ENCODE results near the gene C13orf46.
"Not testable (repeated sequence)": the region's sequence is repeated elsewhere in the genome, so short reads cannot be mapped to it uniquely, and the experiment has no call there.

Gene C13orf46

DNA sequence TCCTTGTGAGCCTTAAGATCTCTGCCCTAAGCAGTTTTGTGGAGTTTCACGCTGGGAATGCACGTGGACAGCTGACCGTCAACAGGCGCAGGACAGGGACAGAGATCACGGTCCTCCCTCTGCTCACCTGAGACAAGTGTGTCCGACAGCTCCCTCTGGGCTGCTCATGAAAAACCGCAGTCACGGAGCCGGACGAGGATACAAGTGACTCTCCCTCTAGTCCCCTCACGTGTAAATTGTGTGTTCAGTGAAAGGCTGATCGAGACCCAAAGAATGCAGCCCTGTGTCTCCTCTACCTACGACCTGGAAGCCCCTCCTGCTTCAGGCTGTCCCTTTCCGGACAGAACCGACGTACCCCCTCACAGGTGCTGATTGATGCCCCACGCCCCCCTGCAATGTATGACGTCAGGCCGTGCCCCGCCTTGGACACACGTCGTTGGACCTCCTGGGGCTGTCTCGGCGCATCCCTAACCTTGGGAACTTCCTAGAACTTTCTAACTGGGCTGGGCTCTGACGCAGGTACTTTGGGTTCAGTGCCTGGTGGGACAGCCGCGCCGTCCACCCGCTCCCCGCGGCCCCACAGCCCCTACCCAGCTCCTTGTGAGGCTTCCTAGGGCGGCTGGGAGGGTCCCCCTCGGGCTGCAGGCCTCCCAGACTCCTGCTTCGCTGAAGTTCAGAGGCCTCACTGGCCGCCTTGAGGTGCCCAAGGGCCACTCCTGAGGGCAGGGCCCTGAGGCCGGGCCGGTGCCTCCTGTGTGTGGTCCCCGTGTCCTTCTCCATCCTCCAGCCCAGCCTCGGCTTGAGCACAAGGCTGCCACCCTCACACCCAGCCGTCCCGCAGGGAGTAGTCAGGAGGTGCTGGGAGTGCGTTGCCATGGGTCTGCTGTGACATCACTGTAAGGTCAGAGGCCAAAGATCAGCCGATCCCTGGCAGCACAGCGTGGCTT lies at the start of gene C13orf46:
C13orf46 (minus strand) TSS at position 859 of the 947 bp plus-strand sequence; CDS start at position 780, 79 bp downstream.
- no peak for DNase-seq

DNA sequence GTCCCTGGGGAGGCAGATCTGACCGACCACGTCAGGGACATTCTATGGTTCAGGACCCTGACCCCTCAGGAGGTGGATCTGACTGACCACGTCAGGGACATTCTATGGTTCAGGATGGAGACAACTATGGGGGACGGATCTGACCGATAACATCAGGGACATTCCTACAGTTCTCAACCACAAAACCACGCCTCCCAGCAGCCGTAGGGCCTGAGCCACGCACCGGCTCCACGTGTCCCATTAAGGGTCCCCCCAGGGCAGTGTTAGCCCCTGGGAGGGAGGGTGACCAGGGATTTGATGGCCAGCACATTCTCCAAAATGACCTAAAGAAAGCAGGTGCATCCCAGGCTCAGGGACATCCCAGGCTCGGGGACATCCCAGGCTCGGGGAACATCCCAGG lies 49.0 kb upstream of the C13orf46 start:
- DNase-seq = no peak

DNA sequence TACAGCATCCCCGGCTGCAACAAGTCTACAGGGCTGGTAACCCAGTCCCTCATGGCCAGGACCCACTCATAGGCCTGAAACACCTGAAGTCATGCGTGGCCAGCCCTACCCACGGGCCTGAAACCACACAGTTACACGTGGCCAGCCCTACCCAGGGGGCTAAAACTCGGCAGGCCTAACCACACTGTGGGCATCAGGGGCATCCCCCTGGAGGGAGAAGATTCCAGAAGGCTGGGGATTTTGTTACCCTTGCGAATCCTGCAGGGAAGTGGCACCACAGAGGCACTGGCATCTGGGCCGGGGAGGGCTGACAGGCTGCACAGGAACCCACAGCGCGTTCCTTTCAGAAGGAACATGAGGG lies 48.4 kb upstream of the C13orf46 start:
- no peak for DNase-seq

DNA sequence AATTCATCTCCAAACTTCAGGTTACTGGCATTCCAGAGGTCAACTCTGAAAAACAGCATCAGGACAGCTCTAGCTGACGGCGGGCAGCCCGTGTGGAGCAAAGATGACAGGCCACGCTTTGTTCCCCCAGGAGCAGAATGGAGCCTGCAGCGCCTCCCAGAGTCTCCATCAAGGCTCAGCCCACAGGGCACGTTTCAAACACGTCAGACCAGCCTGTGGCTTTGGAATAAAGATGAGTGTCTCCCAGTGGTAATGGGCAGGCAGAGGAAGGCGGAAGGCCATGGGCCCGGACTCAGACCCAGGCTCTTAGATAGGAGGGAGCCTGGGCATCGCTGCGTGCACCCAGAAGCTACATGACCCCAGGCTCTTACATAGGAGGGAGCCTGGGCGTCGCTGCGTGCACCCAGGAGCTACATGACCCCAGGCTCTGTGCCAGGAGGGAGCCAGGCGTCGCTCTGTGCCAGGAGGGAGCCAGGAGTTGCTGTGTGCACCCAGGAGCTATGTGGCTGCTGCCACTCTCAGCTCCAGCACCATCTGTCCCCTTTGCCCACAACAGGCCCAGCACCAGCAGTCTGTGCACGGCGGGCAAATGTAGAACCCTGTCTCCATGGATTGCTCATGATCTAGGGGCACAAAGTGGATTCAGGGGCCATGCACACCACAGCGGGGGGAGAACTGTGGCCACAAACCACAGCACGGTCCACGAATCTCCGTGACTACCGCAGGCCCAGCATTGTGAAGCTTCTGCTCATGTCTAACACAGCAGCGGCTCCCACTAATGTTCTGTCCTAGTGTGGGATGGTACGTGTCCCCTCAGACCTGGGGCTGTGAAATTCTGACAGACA lies 47.8 kb upstream of the C13orf46 start:
- no peak for DNase-seq

DNA sequence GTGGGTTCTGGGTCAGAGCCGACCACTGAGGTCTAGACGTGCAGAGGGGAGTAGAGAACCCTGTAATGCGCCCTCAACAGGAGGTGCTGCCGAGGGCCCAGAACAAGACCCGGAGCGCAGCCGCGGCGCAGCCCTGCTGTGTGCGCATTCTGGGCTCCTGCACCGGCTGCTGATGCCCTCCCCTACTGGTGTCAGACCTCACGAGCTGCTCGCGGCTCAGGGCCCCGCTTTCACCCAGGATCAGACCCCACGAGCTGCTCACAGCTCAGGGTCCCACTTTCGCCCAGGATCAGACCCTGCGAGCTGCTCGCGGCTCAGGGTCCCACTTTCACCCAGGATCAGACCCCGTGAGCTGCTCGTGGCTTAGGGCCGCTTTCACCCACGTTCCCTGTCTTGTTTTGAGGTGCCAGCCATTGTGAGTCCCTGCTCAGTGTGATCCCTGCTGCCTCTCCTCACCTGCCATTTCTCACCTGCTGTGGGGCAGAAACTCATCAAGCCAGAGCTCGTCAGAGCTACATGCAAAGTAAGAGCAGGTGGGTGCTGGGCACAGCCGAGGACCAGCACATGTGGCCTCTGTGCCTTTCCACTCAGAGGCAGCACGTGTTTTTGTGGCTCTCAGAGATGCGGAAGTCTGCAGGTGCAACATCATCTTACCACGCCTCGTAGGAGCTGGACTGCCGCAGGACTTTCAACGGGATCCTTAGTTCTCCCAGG lies 47.0 kb upstream of the C13orf46 start:
- no peak for DNase-seq

DNA sequence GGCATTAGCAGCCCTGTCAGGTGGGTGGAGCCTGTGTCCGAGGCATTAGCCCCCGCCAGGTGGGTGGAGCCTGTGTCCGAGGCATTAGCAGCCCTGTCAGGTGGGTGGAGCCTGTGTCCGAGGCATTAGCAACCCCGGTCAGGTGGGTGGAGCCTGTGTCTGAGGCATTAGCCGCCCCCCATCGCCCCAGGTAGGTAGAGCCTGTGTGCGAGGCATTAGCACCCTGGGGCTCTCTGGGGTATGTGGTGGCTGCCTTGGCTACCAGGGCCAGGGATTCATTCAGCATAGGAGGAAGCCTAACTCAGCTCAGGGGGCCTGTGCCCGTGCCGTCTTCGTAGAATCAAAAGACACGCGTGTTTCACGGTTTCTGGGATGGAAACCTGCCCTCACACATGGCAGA lies 46.3 kb upstream of the C13orf46 start:
- not testable (repeated sequence) for DNase-seq

DNA sequence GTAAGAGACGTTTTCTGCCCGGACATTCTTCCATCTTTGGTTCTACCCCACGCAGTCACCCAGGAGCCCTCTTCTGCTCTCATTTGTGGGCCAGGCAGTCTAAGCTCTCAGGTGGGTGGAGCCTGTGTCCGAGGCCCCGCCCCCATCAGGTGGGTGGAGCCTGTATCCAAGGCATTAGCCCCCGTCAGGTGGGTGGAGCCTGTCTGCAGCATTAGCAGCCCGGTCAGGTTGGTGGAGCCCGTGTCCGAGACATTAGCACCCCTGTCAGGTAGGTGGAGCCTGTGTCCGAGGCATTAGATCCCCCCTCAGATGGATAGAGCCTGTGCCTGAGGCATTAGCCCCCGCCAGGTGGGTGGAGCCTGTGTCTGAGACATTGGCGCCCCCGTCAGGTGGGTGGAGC lies 45.5 kb upstream of the C13orf46 start:
- no peak for DNase-seq

DNA sequence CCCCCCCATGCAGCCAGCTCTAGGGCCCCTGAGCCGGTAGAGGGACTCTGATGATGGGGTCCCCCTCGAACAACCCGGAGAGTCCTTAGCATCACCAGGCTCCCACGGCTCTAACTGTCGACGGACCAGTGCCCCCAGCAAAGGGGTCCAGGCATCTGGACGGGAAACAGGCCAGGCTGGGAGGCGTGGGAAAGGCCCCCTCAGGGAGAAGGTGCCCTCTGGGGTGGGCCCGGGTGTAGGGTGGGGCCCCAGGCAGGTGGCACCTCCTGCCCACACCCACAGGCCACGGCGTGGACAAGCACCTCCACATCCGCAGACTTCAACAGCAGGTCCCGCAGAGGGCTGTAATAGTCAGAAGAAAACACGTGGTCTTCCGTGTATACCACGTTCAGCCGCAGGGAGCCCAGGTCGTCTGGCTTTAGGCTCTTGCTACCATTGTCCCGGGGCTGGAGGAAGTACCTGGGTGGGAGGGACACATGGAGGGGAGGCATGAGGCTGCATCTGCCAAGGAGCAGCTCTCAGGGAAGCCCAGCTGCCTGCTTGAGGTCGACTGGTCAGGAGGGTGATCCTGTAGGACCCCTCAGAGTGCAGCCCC lies 44.7 kb upstream of the C13orf46 start:
- DNase-seq = no peak

DNA sequence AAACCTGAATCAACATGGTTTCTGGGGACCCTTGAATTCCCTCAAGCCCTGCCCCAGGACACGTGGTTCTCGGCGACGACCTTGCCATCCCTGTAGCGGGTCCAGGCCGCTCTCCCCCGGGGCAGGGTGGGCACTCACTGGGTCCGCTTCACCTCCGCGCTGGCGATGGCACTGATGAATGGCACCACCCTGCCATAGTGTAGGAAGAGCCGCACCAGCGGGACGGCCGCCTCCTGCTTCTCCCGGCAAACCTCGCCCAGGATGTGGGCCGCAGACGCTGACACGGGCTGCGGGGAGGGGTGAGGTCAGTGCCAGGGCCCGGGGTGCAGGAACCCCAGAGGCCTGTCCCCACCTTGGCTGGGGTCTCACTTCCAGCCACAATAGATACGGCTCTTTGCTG lies 44.1 kb upstream of the C13orf46 start:
- DNase-seq = no peak

DNA sequence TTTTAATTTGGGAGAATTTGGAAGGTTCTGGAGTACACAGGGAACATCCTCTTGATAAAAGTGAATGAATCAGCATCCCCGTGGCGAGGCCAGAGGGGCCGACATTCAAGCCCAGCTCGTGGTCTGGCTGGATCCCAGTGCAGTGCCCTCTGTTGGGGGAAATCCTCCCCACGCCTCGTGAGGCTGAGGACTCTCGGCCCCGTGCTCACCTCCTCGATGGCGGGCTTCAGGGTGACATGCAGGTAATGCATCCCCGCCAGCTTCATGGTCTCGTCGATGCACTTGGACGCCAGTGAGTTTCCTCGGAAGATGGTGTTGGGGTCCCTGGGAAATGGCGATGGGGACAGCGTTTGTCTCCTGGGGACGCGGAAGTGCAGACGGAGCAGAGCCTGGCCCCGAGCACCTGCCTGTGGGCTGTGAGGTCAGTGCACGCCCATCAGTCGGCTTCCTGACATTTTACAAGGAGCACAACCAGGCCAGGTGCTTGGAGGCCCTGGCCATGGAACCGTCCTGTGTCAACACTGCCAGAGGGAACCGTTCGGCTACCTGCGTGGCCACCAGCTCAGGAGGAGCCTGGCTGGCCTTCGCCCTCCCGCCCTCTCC lies 43.3 kb upstream of the C13orf46 start:
- DNase-seq = no peak

DNA sequence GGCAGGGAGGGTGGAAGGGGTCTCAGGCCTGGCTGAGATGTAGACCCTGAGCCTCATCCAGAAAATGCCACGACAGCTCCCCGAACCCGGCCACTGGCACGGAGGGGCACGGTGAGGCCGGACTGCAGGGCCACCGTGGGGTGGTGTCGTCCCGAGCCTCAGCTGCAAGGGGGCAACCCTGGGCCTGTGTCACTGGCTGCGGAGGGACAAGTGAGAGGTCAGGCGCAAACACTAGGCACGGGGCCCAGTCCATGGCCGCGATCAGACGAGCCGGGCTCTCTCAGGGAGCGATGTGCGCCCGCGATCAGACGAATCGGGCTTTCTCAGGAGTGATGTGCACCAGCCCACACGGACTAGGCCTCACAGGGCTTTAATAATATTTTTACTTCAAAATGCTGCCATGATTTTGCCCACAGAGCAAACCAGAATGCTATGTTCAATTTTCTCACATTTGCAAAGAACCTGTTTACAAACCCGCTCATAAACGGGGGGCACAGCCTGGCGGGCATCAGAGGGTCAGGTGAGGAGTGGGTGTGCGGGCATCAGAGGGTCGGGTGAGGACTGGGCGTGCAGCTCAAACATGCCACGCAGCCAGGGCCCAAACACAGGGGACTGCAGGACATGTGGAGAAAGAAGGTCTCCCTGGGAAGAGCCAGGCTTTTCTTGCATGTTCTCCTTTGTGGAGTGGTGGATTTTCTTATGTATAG lies 42.6 kb upstream of the C13orf46 start:
- no peak for DNase-seq

DNA sequence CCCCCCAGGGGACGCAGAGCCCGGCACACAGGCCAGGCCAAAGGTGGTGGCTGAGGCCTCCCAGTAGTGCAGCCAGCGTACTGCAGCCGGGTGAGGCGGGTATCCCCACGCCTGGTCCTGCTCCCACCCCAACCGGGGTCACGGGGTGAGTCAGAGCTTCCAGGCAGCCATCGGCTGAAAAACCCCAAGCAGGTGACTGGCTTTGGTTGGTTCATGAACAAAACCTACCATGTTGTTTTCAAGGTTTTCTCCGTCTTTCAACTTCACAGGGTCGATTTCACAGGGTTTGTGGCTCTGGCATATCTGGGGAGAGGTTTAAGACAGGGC lies 42.1 kb upstream of the C13orf46 start:
- DNase-seq = no peak

DNA sequence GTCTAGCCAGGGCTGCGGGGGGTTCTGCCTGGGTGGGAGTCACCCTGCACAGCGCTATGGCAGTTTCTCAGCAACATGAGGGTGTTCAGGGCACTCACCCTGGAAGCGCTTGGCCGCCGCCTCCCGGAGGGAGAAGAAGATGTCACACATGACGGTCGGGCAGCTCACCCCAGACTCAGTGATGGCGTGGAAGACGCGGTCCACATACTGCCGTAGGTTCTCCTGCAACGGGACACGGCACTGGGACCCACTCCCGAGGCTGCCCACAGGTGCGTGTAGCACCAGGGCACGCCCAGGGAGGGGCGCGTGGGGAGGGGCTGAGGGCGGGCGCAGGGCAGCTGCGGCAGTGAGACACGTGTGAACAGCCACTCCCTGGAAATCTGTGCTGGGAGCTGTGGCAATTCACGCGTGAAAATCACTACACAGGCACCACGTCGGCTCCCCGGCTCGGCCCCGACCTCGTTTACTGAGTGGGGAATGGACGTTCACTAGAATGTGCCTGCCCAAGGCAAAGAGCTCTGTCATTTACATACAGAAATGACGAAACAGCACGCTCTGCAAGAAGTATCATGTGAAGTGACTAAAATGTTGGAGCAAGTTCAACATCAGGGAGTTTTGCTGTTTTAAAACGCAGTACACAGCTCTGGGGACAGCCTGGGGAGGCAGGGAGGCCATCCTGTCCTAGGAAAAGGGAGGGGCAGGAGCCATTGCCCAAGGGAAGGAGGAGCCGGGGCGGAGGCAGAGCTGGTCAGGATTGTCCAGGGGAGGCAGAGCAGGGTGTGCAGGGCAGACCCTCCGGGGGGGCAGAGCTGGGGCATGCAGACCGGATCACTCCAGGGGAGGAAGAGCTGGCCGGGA lies 41.5 kb upstream of the C13orf46 start:
- DNase-seq = no peak

DNA sequence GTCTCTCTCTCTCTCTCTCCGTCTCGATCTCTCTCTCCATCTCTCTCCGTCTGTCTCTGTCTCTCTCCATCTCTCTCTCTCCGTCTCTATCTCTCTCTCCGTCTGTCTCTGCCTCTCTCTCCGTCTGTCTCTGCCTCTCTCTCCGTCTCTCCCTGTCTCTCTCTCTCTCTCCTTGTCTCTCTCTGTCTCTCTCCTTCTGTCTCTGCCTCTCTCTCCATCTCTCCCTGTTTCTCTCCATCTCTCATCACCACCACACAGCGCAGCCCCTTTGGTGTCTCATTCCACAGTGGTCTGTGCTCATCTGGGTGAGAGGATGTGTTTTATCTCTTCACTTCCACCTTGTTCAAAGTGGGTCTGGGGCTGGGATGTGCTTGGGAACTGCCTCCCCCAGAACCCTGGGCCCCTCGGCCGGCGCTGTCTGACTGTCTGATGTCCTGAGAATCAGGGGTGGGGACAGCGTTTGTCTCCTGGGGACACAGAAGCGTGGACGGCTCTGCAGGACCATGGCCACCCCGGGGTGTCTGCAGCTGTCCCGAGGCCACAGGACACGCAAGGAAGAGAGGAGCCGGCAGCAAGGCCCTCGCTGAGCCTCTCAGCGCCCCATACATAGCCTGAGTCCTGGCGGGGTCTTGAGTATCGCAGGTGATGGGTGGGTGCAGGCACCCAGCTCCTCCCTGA lies 40.2 kb upstream of the C13orf46 start:
- DNase-seq = no peak

DNA sequence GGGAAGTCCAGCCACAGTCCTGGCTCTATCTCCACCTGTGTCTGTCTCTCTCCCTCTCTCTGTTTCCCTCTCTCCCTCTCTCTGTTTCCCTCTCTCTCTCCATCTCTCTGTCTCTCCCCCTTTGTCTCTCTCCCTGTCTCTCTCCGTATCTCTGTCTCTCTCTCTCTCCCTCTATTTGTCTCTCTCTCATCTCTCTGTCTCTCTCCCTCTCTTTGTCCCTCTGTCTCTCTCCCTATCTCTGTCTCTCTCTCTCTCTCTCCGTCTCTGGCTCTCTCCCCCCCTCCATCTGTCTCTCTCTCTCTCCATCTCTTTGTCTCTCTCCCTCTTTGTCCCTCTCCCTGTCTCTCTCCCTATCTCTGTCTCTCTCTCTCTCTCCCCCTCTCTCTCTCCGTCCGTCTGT lies 39.5 kb upstream of the C13orf46 start:
- no peak for DNase-seq

DNA sequence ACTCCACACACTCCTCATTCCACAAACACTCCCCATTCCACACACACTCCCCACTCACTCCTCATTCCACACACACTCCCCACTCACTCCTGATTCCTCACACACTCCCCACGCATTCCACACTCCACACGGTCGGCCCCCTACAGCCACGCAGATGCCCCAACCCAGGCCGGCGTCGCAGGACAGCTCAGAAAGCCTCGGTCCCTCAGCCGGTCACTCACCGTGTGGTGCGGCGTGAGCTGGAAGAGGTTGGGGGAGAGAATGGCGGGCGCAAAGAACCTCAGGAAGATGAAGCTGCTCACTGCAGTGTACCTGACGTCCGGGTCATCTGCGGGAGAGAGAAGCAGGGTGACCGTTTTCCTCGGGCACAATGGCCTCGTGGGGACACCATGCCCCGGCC lies 39.0 kb upstream of the C13orf46 start:
- DNase-seq = no peak

DNA sequence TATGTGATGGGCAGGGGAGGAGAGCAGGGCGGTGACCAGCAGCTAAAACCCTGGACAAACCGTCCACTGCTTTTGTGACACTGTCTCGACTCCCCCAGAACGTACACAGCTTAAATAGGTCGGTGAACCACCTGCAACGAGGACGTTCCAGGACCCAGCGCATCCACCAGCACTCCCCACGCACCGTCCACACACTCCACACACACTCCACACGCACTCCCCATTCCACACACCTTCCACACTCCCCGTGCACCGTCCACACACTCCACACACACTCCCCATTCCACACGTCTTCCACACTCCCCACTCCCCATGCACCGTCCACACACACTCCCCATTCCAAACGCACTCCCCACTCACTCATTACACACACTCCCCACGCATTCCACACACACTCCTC lies 38.3 kb upstream of the C13orf46 start:
- DNase-seq = no peak

DNA sequence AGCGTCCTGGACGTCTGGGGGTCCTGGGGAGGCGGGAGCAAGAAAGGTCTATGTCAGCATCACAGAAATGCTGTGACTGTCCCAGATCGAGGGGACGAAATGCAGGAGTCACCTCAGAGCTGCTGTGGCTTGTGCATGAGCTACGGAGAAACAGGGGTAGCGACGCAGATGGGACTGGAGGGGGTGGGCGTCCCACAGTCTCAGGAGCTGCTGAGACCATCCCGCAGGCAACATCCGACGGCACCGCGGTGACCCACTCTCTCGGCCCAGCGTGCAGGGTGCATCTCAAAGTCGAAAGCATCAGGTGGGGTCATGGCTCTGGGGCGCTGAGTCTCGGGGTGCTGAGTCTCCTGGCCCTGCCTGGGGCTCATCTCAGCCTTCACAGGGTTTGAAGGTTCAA lies 37.4 kb upstream of the C13orf46 start:
- no peak for DNase-seq

DNA sequence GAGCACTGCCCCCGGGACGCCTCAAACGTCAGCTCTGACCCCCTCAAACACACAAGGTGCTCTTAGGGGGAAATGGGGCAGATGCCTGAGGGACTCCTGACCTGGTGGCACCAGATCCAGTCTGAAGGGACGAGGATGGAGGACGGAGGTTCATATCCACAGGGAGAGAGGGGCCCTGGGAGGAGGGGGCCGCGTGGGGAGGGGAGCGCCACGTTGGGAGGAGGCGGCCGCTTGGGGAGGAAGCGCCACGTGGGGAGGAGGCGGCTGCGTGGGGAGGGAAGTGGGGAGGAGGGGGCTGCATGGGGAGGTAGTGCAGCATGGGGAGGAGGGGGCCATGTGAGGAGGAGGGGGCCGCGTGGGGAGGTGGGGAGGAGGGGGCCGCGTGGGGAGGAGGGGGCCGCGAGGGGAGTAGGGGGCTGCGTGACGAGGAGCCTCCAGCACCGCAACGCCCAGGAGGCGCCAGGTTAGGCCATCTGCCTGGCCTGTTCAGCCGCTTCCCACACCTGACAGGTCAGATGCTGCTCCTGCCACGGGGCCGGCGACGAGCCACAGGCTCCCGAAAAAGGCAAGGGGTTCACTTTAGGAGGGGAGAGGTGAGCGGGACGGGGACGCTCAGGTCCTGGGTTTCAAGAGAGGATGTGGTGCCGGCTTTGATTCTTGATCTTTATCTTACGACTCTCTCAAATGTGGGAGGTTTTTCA lies 36.7 kb upstream of the C13orf46 start:
- DNase-seq = no peak
